Measurements from ENCODE around the gene RERG.
A peak's percentile ranks its signal among the peaks of the same experiment; 100 is the strongest.

The RERG gene, protein sequence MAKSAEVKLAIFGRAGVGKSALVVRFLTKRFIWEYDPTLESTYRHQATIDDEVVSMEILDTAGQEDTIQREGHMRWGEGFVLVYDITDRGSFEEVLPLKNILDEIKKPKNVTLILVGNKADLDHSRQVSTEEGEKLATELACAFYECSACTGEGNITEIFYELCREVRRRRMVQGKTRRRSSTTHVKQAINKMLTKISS

DNA sequence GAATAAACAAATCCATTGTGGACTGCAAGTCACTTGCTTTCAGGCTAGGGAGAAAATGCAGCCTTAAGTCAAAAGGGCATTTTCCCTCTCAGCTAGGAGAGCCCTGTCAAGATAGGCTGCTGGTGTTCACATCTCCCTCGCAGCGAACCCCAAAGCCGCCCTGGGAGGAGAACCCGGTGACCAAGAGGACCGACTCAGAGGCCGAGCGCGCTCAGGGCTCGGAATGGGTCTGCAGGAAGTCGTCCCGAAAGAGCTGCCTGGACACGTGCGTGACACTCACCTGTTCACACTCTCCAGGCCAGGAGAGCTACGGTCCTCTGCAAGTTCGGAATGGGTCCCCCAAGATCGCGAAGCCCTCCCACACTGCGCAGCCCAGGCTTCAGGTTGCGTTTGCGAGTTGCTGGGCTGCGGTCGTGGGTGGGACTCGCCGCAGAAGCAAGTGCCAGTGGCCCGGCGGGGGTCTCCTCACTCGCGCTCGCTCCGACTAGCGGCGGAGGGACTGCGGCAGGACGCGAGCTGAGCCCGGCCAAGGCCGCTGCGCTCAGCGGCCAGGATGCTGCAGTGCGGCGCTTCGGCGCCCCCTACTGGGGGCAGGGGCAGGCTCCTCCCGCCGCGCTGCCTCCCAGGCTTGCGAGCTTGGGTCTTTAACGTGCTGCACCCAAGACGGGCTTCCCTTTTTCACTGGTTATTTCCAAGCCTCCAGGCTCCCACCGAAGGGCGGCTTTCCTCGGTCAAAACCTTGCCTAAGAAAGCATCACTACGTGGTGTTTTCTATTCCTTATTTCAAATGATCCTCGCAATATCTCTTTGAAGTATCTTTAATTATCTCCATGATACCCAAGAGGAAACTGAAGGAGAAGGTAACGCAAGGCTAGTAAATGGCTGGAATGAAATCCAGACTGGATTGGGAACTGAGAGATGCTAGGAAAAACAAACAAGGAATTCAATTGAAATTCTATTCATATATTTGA is at the start of gene RERG:
RERG (minus strand) TSS at position 503 of the 971 bp plus-strand sequence. CDS start 3,928 bp downstream, outside the sequence.
- DNase-seq, result peak; percentile 93
- peaks cover 25% of the 10 kb centered on the region for H3K27me3 Mint-ChIP-seq (ENCODE audit: low read depth, poor library complexity)
- TF ChIP-seq, protein P1, sequence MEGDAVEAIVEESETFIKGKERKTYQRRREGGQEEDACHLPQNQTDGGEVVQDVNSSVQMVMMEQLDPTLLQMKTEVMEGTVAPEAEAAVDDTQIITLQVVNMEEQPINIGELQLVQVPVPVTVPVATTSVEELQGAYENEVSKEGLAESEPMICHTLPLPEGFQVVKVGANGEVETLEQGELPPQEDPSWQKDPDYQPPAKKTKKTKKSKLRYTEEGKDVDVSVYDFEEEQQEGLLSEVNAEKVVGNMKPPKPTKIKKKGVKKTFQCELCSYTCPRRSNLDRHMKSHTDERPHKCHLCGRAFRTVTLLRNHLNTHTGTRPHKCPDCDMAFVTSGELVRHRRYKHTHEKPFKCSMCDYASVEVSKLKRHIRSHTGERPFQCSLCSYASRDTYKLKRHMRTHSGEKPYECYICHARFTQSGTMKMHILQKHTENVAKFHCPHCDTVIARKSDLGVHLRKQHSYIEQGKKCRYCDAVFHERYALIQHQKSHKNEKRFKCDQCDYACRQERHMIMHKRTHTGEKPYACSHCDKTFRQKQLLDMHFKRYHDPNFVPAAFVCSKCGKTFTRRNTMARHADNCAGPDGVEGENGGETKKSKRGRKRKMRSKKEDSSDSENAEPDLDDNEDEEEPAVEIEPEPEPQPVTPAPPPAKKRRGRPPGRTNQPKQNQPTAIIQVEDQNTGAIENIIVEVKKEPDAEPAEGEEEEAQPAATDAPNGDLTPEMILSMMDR (IDR thresholded peaks at IDR 0.05), result peak; percentile 99
- peaks cover 37% of the 10 kb centered on the region for H3K4me1 Mint-ChIP-seq
- H3K36me3 Mint-ChIP-seq (ENCODE audit: low read depth), result no peaks in the 10 kb centered on the region
- no peak within 1 kb of the TSS for H3K27ac Mint-ChIP-seq
- H3K4me3 Mint-ChIP-seq, result peak within 1 kb of the TSS; percentile 81
- no peaks in the 10 kb centered on the region for H3K9me3 Mint-ChIP-seq

DNA sequence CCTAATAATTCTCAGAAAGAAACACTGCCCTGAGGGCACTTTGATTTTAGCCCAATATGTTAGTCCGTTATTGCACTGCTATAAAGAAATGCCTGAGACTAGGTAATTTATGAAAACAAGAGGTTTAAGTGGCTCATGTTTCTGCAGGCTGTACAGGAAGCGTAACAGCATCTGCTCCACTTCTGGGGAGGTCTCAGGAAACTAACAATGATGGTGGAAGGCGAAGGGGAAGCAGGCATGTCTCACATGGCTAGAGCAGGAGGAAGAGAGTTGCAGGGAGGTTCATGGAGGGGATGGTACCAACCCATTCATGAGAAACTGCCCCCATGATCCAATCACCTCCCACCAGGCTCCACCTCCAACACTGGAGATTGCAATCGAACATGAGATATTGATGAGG is 49.4 kb upstream of the RERG start:
- peaks cover 13% of the 10 kb centered on the region for H3K4me1 Mint-ChIP-seq
- H3K9me3 Mint-ChIP-seq, result no peaks in the 10 kb centered on the region
- H3K27me3 Mint-ChIP-seq (ENCODE audit: low read depth, poor library complexity), result peaks cover 6% of the 10 kb centered on the region
- no peak overlapping the region for H3K4me3 Mint-ChIP-seq
- DNase-seq, result no peak
- TF ChIP-seq, protein P1 (IDR thresholded peaks at IDR 0.05), result no peak
- H3K27ac Mint-ChIP-seq, result peak overlapping the region; percentile 26
- no peaks in the 10 kb centered on the region for H3K36me3 Mint-ChIP-seq (ENCODE audit: low read depth)

DNA sequence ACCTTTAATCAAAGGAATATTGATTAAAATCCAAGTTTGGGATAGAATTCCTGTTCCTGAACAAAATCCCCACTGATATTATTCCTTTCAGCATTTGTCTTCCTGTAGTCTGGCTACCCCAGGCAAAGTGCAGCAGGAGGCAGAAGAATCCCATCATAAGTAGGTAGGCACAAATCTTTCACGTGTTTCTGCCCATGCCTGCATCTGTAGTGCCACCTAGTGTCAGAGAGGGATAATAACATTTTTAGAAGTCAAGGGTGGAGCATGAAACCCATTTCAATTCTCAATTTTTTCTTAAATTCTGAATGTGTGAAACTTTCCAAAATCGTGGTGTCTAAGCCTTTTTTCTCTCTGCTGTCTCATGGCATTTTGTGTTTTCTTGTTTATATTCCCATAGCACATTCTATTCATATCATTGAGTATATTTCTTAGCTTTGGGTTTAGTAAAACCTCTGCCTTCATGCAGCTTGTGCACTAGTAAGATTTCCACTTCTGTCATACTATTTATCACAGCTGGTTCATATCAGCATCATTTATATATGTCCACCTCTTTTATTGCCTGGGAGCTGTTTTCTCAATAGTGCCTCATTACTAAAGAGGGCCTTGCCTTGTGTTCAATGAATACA is 47.8 kb upstream of the RERG start:
- H3K36me3 Mint-ChIP-seq (ENCODE audit: low read depth), result no peaks in the 10 kb centered on the region
- H3K27me3 Mint-ChIP-seq (ENCODE audit: low read depth, poor library complexity), result peaks cover 6% of the 10 kb centered on the region
- DNase-seq, result peak; percentile 38
- H3K9me3 Mint-ChIP-seq, result no peaks in the 10 kb centered on the region
- H3K27ac Mint-ChIP-seq, result no peak overlapping the region
- peaks cover 13% of the 10 kb centered on the region for H3K4me1 Mint-ChIP-seq
- TF ChIP-seq, protein P1 (IDR thresholded peaks at IDR 0.05), result peak; percentile 88
- H3K4me3 Mint-ChIP-seq, result no peak overlapping the region

DNA sequence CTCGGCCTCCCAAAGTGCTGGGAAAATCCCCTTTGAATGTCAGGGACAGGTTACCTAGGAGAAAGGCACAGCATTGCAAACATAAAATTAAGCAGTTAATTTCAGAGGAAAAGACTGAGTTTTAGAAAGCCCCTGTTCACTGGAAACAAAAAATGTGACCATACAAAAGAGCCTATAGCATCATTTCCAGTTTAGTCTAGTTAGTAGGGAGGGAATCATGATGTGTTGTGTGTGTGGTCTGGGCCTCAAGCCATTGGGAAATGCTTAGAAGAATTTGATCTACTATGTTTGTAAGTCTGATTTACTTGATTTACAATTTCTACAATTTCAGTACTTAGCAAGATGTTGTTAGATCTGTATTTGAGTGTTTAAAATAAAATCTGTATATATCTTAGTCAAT is 47.1 kb upstream of the RERG start:
- Mint-ChIP-seq H3K36me3 (ENCODE audit: low read depth) (no peaks in the 10 kb centered on the region), H3K4me3 (no peak overlapping the region), H3K4me1 (peaks cover 9% of the 10 kb centered on the region), H3K27ac (no peak overlapping the region), H3K27me3 (ENCODE audit: low read depth, poor library complexity) (peaks cover 6% of the 10 kb centered on the region), H3K9me3 (no peaks in the 10 kb centered on the region)
- DNase-seq, result no peak
- TF ChIP-seq, protein P1 (IDR thresholded peaks at IDR 0.05), result no peak

DNA sequence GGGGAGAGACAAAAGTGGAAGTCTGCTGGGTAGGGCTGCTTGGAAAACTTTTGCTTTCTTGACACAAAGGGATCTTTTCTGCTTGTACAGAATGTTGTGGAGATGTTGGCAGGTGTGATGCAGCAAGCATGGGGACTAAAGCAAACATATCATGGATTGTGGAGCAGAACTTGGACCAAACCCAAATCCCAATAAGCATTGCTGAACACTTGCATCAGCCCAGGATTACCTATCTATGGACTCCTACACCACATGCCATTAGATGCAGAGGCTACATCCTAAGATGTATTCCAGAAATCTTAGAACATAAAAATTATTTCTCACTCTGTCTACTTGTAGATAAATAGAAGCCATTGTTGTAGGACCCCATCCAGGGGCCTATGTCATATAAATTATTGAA is 44.7 kb upstream of the RERG start:
- H3K36me3 Mint-ChIP-seq (ENCODE audit: low read depth), result no peaks in the 10 kb centered on the region
- TF ChIP-seq, protein P1 (IDR thresholded peaks at IDR 0.05), result no peak
- H3K27me3 Mint-ChIP-seq (ENCODE audit: low read depth, poor library complexity), result peaks cover 6% of the 10 kb centered on the region
- DNase-seq, result no peak
- H3K27ac Mint-ChIP-seq, result no peak overlapping the region
- no peaks in the 10 kb centered on the region for H3K9me3 Mint-ChIP-seq
- H3K4me3 Mint-ChIP-seq, result no peak overlapping the region
- H3K4me1 Mint-ChIP-seq, result peaks cover 9% of the 10 kb centered on the region

Measured in nephron progenitor cell (in vitro differentiated cells).